GM21526 (cell line): ENCODE data around the gene SLC35A2.
A peak's percentile ranks its signal among the peaks of the same experiment; 100 is the strongest.

Source experiments
- ATAC-seq: cut with Tn5 transposase; IDR thresholded peaks from one replicate; pipeline ENCODE4 v1.9.1; 2021; ENCODE audit warnings: moderate library complexity; ENCODE audit not compliant: unreplicated experiment, low FRiP score

SLC35A2 gene

DNA sequence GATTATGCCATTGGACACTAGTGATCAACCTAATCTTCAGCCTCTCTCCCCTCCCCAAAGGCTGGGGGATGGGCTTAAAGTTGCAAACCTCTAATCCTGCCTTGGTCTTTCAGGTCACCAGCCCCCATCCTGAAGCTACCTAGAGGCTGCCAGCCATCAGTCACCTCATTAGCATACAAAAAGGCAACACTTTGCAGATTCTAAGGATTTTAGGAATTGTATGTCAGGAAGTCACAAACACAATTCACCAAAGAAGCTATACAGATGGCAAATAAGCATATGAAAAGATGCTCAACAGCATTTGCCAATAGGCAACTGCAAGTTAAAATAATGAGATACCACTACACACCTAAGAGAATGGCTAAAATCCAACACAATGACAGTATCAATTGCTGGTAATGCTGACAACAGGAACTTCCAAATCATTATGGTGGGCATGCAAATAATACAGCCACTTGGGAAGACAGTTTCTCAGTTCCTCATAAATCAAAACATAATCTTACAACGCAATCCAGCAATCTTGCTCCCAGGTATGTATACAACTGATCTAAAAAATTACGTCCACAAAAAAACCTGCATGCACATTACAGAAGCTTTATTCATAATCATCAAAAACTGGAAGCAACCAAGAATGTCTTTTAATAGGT lies 16.4 kb upstream of the SLC35A2 start:
- no peak for ATAC-seq

DNA sequence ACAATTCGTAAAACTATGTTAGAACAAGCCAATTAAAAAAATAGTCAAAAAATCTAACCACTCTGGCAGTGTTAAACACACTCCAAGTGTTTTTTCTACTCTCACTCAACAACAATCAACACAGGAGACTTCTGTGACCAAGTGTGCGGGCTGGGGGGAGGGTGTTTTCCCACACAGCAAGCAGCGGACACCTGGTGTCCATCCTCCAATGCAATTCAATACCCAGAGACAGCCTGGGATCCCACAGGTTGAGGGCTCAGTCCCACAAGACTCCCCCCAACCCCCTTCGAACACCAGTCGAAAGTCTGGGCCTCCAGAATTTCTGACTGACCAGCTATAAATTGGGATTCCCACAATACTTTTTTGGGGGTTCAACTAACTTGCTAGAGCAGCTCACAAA lies 15.7 kb upstream of the SLC35A2 start:
- ATAC-seq = no peak

DNA sequence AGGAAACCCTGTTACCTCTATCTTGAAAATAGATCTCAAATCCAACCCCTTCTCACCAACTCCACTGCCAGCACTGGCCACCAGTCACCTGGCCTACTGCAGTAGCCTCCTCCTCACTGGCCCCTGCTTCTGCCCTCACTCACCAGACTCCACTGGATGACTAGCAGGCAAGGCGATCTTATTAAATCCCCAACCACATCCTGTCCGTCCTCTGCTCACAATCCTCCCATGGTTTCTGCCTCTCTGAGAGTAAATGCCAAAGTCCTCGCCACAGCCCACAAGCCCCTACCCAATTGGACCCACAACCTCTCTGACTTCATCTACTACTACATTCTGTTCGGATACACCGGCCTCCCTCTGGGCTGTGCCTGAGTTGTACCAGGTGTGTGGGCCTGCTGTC lies 12.8 kb upstream of the SLC35A2 start:
- no peak for ATAC-seq

DNA sequence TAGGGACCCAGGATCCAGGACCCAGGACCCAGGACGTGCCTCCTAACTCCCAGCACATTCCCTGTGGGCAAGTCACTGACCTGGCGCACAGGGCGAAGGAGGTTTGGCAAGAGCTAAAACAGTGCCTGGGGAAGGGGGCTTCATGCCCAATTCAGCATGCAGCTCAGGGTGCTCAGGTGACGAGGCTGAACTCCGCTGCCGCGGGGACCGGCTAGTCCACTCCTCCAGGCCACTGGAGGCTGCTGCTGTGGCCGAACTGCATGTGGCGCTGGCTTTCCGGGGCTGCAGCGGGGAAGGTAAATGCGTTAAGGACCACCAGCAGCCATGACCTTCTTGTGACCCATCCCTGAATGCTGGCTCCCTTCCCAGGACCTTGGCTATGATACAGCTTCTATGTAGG lies 12.3 kb upstream of the SLC35A2 start:
- ATAC-seq = no peak

DNA sequence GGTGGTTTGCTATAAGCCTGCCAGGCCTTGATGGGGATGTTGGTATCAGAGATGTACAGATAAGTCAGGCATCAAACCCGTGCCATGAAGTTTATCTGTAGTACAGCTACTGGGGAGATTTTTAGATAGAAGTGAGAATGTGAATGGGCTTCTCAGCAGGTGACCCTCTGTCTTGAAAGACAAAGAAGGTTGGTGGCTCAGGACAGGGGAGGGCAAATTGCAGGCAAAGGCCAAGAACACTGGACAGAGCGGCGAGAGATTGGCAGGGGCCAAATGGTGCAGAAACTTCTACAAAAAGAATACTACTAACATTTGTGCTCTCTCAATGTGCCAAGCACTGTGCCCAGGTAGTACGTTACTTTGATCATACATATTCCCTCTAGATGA lies 9.3 kb upstream of the SLC35A2 start:
- ATAC-seq = no peak

DNA sequence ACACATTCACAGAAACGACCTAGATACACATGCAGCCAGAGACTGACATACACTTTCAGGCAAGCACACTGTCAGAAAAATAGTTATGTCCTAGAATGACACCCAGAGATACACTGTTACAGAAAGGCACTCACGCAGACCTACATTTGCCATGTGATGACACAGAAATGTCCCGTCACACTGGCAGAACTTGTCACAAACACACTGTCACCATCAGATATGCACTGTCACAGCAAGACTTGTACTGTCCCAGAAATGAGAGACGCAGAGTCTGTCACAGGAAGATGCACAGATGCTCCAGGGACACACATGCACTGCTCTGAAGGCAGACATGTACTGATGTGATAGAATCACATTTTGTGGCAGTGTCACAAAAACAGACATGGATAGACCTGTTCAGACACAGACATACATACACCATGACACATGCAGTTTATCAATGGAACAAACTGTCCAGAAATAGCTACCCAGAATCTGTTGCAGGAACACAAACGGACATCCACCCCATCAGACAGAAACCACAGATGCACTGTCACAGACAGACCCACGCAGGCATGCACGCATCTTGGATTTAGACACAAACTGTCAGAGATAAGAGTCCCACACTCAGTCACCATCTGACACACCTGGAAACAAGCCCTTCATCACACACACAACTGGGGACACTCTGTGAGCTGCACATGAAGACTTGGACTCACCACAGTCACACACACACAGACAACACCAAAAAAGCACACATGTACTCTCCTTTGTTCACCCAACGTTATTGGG lies 8.7 kb upstream of the SLC35A2 start:
- ATAC-seq = no peak

DNA sequence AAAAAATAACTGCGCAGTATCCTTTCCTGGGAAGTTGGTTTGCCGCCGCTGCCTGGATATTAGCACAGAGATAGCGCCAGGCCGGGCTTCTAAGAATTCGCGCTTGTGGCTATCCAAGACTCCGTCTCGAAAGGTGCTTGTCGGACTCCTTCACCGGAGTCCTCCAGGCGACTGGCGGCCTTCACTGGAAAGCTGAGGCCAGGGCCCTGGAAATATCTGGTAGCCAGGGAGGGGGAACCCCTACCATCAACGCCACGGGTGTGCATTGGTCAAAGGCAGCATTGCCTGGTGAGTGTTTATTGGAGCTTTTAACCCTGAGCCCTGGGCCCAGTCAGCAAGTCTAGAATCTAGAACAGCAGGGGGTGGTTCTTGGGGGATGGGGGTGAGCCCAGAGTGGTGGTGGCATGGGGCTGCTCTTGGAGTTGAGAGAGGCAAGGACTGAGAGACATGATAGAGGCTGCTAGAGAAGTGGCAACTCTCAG lies 8.0 kb upstream of the SLC35A2 start:
- no peak for ATAC-seq

DNA sequence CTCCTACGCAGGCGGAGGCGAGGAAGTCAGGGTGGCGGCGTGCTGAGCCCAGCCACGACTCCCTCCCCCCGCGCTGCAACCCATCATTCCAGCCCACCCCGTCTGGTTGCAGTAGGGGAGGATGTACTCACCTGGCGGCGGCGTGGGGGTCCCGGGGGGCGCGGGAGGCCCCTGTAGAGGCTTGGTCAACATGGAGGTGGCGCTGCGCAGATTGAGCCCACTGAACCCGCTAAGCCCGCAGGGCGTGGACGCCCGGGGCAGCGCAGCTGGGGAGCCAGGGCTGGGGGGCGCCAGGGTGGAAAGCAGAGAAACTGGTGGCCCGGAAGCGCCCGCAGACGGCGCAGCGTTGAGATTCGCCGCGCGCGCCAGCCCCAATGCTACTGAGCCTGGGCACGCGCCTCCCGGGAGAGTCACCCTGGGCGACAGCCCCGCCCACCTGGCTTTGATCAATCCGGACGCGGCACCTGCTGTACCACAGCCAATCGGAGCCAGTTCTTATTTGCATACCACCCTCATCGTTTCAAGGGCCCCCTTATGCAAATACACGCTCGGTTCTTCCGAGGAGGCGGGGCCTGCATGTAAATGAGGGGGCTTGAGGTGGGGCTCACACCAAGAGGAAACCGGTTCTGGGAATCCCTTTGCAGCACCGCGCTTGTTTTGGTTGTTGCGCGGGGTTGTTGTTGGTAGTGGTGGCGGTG lies 7.3 kb upstream of the SLC35A2 start, which contains the start of gene PIM2:
PIM2 (minus strand) TSS at position 382 of the 698 bp plus-strand sequence; CDS start at position 192, 190 bp downstream.
- peak; percentile 66 for ATAC-seq

DNA sequence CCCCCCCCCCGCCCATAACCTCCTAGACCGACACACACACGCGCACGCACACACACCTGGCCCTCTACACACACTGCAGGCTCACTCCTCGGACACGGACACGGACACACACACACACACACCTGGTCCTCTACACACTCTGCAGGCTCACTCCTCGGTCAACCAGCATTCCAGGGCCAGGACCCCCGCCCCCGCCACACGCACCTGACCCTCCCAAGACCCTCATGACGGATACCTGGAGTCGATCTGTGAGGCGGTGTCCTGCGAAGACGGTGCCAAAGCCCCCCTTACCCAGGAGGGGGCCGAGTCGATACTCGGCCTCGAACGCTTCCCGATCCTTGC lies 6.8 kb upstream of the SLC35A2 start:
- no peak for ATAC-seq

DNA sequence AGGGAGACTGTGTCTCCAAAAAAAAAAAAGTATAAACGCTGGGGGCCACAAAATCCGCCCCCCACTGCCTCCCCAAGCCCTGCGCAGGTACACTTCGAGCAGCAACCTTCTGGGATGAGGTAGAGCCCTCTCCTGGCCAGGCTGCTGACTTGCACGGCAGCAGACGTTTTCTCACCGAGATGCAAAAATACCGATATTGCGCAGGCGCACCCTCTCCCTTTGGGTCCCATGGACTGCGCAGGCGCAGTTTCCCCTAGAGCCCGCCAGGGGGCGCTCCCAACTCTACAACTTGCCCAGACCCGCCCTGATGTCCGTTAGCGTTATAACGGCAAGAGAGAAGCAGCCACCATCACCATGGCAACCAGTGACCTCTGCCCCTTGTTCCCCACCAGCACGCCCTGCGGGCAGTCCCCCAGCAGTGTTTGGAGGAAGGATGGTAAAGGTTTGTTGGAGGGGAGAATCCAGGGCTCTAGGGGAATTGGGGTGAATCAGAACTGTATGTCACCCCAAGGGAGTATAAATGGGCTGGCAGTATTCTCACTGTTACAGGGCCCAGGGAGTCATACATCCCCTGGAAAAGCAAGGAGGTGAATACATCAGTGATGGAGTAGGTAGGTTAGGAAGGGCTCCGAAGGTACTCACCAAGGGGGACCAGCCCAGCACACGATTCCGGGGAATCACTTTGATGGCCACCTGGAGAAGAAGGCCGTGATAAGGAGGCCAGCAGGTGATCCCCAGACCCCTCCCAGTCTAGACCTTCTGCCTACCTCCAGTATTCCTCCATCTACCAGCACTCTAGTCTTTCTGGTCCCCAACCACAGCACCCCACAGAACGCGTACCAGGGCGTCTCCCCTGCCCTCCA lies 5.9 kb upstream of the SLC35A2 start:
- peak; percentile 34 for ATAC-seq

DNA sequence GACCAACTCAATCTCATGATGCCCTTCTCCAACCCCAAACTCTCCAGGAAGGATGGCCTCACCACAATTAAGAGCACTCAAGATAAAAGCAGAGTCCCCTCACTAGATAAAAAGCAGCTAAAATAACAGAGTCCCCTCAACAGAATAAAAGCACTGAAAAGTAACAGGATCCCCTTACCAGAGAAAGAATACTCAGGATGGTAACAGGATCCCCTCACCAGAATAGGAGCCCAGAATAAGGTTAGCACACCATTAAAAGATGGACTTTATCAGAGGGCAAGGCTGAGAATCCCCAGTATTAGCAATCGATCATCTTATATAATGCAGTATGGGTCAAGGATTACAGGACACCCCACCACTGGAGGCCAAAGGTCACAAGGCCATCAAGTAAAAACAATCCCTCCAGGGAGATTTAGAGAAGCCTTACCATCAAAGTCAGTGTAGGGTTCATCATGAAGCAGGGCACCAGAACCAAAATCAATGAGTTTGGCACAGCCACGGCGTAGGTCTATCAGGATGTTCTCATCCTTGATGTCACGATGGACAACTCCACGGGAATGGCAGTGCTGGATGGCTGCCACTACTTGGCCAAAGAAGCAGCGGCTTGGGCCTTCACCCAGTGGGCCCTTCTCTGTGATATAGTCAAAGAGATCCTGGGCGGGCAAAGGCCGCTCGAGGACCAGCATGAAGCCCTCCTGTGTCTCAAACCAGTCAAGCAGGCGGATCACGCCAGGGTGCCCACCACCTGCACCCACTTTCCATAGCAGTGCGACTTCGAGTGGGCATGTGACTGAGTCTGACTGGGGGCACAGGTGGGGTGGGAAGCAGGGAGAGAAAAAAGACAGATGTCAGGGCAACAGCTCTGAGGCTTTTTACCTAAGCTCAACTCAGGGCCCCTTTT lies 3.4 kb upstream of the SLC35A2 start:
- no peak for ATAC-seq

DNA sequence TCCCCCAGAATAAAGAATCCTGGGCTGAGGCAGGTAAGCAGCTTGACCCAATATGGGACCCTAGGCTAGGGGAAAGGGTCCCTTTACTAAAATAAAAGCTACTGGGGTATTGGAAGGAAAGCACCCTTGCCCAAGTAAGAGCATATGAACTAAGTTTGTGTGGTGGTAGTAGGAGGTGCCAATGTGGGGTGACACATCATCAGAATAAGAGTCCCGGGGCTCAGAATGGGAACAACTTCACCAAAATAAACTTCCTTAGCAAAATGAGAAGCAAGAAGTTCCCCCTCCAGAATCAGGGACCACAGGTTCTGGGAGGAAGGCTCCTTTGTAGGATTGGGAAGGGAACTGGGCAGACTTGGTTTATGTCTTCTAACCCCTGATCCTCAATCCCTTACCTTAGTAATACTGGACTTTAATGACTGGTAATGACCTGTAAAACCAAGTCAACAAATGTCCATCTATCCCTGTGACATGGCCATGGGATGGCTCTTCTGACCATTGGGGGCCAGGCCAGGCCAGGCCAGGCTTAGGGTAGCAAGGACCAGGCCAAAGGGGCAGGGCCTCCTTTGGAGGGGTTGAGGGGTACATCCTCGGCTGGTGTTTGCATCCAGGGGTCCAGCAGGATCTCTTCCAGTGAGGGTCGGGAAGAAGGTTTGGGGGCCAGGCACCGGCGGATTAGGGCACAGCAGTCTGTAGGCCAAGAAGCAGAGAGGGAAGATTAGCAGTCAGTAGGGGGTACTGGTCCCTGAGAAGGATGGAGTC lies 2.3 kb upstream of the SLC35A2 start:
- no peak for ATAC-seq

DNA sequence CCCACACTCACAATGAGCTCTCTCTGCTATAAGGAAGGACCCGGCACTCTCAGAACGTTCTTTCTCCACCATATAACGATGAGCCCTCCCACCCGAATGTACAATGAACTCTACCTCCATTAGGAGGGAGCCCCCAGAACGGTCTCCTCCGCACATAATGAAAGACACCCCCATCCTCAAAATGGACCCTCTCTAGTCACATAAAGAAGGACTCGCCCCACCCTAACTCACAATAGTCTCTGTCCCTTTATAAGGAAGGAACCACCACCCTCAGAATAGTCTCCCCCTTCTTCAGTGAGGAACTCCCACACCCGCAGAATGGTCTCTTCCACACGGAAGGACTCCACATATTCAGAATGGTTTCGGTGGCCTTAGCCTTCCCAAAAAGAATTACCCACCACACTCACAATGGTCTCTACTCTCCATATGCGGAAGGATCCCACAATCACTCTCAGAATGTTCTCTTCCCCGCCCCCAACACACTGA lies 477 bp downstream of the SLC35A2 start:
- no peak for ATAC-seq

DNA sequence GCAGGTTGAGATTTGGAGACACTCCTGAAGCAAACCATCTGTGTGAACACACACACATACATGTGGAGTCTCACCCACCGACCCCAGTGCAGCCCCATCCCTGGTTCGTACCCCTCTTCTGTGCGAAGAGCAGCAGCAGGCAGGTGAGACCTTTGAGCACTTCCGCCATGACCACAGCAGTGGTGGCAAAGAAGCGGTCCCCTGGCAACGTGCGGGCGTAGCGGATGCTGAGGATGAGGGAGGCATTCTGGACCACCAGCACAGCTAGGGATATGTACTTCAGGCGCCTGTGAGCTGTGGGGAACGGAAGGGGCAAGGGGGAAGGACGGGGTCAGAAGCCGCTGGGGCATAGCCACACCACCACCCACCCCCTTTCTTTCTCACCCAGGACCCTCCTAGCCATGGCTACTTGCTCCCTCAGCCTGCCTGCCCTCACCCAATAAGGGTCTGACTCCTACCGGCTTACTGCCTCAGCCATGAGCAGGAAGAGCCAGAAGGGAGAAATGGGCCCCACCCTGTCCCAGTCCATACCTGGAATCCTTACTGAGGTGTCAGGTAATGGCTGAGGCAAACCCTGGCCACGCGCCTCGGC lies 1.6 kb downstream of the SLC35A2 start:
- ATAC-seq = no peak

DNA sequence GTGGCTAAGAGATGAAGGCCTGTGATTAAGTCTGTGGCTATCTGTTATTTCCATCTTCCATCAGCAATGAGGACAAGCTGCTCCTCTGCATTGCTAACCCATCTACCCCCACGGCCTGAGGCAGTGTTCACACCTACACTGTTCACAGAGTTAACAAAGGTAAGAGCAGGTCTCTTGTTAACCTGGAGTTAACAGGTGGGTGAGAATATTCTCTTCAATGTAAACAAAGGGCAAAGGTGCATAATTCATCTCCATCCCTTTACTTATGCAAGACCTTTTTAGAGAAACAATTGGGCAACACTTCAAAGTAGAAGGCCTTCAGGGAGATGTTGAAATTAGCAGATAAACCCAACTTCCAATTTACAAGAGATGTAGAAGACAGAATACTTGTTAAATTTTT lies 2.8 kb downstream of the SLC35A2 start:
- ATAC-seq = no peak

DNA sequence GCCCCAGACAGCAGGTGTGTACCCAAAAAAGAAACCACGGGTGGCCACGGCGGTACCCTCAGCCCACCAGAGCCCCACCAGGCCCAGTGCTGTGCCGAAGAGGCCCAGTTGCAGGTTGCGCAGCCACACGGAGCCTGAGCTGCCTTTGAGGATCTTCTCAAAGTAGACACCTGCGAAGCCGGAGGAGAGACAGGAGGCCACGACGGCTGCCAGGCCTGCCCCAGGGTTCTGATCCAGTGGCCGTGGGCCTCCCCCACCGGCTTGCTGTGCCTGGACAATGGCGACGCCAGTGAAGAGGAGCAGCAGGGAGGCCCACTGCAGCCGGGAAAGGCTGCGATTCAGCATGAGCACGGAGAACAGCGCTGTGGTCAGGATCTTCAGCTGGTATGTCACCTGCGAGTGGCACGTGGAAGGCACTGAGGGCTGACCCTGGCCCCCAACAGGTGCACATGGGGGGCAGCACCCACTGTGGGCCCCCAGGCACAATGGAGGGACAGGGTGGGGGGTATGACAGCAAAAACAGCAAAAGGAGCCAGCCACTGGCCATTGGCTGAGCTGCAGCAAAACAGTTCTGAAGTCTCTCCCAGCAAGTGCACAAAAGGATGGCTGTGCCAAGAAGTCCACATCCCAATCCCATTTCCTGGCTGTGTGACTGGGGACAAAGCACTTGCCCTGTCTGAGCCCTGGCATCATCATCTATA lies 6.2 kb downstream of the SLC35A2 start:
- ATAC-seq = no peak

DNA sequence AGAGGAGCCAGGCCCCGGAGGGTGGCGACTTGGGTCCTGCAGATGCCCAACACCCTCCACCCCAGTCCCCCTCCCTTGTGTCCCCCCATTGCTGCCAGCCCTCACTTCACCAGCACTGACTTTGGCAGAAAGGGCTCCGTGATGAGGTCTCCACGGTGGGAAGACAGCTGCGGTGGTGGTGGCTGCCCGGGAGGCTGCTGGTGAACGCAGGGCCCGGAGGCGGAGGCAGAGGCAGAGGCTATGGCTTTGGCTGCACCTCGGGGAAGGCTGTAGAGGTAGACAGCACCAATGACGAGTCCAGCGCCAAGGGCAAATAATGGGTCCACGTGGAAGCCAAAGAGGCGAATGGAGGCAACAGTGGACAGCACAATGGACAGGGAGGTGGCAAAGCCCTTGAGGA lies 6.8 kb downstream of the SLC35A2 start:
- no peak for ATAC-seq

DNA sequence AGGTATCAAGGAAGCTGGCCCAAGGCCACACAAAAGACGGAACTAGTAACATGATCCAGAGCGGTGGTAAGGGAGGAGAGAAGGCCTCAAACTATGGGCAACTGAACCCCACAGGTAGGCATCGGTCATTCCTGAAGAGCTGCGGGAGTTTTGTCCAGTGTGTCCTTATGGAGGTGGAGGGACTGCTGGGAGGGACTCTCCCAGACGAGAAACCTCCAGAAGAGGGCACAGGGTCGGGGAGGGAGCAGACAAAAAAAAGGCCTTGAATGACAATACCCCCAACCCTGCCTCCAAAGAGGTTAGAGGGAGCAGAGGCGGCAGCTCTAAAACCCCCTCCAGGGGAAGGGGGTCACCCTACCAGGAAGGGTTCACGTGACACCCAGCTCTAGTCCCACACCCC lies 7.3 kb downstream of the SLC35A2 start:
- ATAC-seq = no peak
